ENCODE data around the gene PRKAR2A. TPM values are rescaled to one million over a fixed set of nuclear protein-coding genes. Genes with fewer than 3 reads are reported as not detected.

PRKAR2A gene
- total and polyA plus RNA-seq, 4 donors = 12.1 to 28.5 (median 13.9) TPM

- H3K4me1 ChIP-seq (ENCODE audit: control insufficient read depth in 4 of 4, insufficient read depth in 4 of 4, low read length in 3 of 4) = peaks cover 0 to 8% (median 0%) of the 10 kb centered on the region in 4 donors
- no peak overlapping the region for H3K27ac ChIP-seq (ENCODE audit: low read depth in 1 of 2, low read length in 2 of 2)
- WGBS = 91% methylated on average over 5 of the region's 5 CpGs
- no peak for DNase-seq (ENCODE audit: low spot score)
- no peak overlapping the region for H3K4me3 ChIP-seq (ENCODE audit: low read depth in 1 of 3, low read length in 3 of 3)
- peaks cover 1 to 23% (median 9%) of the 10 kb centered on the region in 4 donors for H3K36me3 ChIP-seq (ENCODE audit: control insufficient read depth in 4 of 4, insufficient read depth in 3 of 4, low read depth in 1 of 4, low read length in 3 of 4)
- no peak overlapping the region for H3K9ac ChIP-seq (ENCODE audit: low read depth in 1 of 2, low read length in 2 of 2)
- H3K27me3 ChIP-seq (ENCODE audit: control insufficient read depth in 4 of 4, insufficient read depth in 4 of 4, low read length in 3 of 4) = no peaks in the 10 kb centered on the region
- no peaks in the 10 kb centered on the region for H3K9me3 ChIP-seq (ENCODE audit: control insufficient read depth in 4 of 4, low read length in 3 of 4)
- no peak for TF ChIP-seq JUND (IDR thresholded peaks at IDR 0.05)
- TF ChIP-seq YY1 (IDR thresholded peaks at IDR 0.05) = no peak
- no peak for TF ChIP-seq ZBTB33 (IDR thresholded peaks at IDR 0.05)
- TF ChIP-seq HNF4G (IDR thresholded peaks at IDR 0.05) = no peak
- no peak for TF ChIP-seq FOXA1 (IDR thresholded peaks at IDR 0.05)
- TF ChIP-seq SP1 (IDR thresholded peaks at IDR 0.05) = no peak
- no peak for TF ChIP-seq TAF1 (conservative IDR thresholded peaks at IDR 0.05)
- TF ChIP-seq HNF4A (conservative IDR thresholded peaks at IDR 0.05) = no peak
- TF ChIP-seq REST (IDR thresholded peaks at IDR 0.05) = no peak
These were observed 140.5 kb downstream of the PRKAR2A start for GRCh38 chr3:48707157-48707556.

GRCh38 chr3:48702320-48702920, 145.3 kb downstream of the PRKAR2A start:
- Histone ChIP-seq H3K9me3 (ENCODE audit: control insufficient read depth in 4 of 4, low read length in 3 of 4) (no peaks in the 10 kb centered on the region), H3K9ac (ENCODE audit: low read depth in 1 of 2, low read length in 2 of 2) (no peak overlapping the region), H3K27ac (ENCODE audit: low read depth in 1 of 2, low read length in 2 of 2) (no peak overlapping the region), H3K4me1 (ENCODE audit: control insufficient read depth in 4 of 4, insufficient read depth in 4 of 4, low read length in 3 of 4) (no peaks in the 10 kb centered on the region), H3K36me3 (ENCODE audit: control insufficient read depth in 4 of 4, insufficient read depth in 3 of 4, low read depth in 1 of 4, low read length in 3 of 4) (peaks cover 4 to 14% (median 8%) of the 10 kb centered on the region in 4 donors), H3K27me3 (ENCODE audit: control insufficient read depth in 4 of 4, insufficient read depth in 4 of 4, low read length in 3 of 4) (no peaks in the 10 kb centered on the region), H3K4me3 (ENCODE audit: low read depth in 1 of 3, low read length in 3 of 3) (no peak overlapping the region)
- no peak for DNase-seq (ENCODE audit: low spot score)
- TF ChIP-seq FOXA1 (IDR thresholded peaks at IDR 0.05) (no peak), CTCF (IDR thresholded peaks at IDR 0.05; ENCODE audit: low read depth, low read length, missing input control) (no peak), REST (IDR thresholded peaks at IDR 0.05) (no peak)
- 92% methylated on average over 6 of the region's 6 CpGs for WGBS

Data from liver (tissue), 9 donors.